ENCODE data around the gene C17orf100. TPM values are rescaled to one million over a fixed set of nuclear protein-coding genes. Genes with fewer than 3 reads are reported as not detected.

Gene C17orf100
- 1.6 TPM for total RNA-seq

DNA sequence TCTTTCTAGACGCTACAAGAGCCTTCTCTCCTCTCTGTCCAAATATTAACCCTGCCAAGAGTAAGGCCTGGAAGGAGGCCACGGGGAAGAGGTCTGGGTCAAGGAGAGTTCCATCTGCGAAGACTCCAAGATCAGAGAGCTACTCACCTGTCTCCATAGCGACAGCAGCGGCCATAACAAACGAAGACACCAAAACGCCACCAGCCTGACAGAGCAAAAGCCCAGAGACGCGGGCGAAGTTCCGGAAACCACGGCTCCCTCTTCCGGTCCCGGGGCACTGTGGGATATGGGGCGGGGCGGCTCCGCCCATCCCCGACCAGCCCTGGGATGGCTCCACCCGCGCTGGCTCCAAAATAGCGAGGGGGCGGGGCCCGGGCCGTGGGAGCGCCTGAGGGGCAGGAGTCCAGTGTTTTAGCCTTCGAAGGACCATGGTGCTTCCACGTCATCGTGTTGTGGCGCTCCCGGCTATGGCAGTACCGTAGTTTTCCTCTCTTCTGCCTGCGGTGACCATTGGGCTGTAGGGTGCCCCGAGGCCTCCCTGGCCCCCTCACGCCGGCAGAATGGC is at the start of gene C17orf100, which contains the start of gene MED31:
Gene C17orf100, plus strand, starts transcription at position 409 of the 565 bp plus-strand sequence. Its CDS starts 152 bp downstream, at position 561.
Gene MED31, minus strand, starts transcription at position 252 of the 565 bp plus-strand sequence. Its CDS starts 77 bp downstream, at position 175.
- DNase-seq (ENCODE audit: low read depth in 2 of 3, low spot score in 2 of 3): peak; percentile 81 to 97 (median 93)

DNA sequence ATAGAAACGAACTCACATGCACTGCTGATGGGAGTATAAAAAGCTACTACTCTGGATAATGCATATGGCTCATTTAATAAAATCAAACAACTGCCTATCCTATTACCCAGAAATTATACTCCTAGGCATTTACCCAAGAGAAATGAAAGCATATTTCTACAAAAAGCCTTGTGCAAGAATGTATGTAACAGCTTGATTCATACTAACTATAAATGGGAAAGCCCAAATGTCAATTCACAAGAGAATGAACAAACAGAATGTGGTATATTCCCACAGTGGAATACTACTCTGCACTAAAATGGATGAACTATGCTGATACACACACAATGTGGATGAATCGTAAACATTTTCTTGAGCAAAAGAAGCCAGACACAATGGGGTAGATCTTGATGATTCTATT is 49.4 kb upstream of the C17orf100 start:
- DNase-seq (ENCODE audit: low read depth in 2 of 3, low spot score in 2 of 3): no peak

GRCh38 chr17:6603744-6604325 is 47.7 kb upstream of the C17orf100 start:
- no peak for DNase-seq (ENCODE audit: low read depth in 2 of 3, low spot score in 2 of 3)

GRCh38 chr17:6605142-6605541 is 46.4 kb upstream of the C17orf100 start:
- DNase-seq (ENCODE audit: low read depth in 2 of 3, low spot score in 2 of 3): no peak

GRCh38 chr17:6608321-6608720 is 43.2 kb upstream of the C17orf100 start:
- no peak for DNase-seq (ENCODE audit: low read depth in 2 of 3, low spot score in 2 of 3)

DNA sequence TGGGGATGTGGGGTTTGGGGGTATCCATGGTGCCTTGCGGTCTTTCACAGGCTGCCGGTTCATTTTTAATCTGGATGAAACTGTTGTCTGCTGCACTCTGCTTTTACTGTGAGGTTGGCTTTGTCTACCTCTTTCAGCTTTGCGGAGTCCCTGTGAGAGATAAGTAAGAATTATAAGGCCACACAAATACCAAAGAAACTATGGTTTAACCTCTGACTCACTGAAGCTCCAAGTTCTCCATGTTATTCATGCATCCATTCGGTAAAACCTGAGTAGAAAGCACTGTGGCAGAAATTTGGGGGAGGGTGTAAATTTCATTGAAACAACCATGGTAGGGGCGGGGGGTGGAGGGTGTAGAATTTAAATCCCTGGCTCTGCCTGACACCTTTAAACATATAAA is 41.6 kb upstream of the C17orf100 start:
- DNase-seq (ENCODE audit: low read depth in 2 of 3, low spot score in 2 of 3): no peak

- DNase-seq (ENCODE audit: low read depth in 2 of 3, low spot score in 2 of 3): no peak
Observed at GRCh38 chr17:6611231-6611630, 40.3 kb upstream of the C17orf100 start.

- no peak for DNase-seq (ENCODE audit: low read depth in 2 of 3, low spot score in 2 of 3)
Observed at GRCh38 chr17:6623941-6624340, 27.6 kb upstream of the C17orf100 start.

GRCh38 chr17:6626616-6627015 is 24.9 kb upstream of the C17orf100 start:
- no peak for DNase-seq (ENCODE audit: low read depth in 2 of 3, low spot score in 2 of 3)

GRCh38 chr17:6627019-6627418 is 24.5 kb upstream of the C17orf100 start:
- DNase-seq (ENCODE audit: low read depth in 2 of 3, low spot score in 2 of 3): no peak

DNA sequence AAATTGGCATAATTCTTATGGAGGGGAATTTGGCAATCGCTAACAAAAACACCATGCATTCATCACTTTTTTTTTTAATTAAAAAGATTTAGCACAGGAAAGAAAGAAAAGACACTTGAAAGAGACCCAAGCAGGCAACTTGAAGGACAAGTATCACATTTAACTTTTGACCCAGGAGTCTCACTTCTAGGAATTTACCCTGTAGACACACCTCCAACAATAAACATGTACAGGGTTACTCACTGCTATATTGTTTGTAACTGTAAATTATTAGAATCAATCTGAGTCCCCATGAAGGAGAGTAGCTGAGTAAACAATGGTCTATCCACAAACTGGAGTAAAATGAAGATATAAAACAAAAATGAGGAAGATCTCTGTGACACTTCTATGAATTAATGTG is 21.2 kb upstream of the C17orf100 start:
- DNase-seq (ENCODE audit: low read depth in 2 of 3, low spot score in 2 of 3): no peak

- DNase-seq (ENCODE audit: low read depth in 2 of 3, low spot score in 2 of 3): no peak
Observed at GRCh38 chr17:6632530-6632929, 19.0 kb upstream of the C17orf100 start.

DNA sequence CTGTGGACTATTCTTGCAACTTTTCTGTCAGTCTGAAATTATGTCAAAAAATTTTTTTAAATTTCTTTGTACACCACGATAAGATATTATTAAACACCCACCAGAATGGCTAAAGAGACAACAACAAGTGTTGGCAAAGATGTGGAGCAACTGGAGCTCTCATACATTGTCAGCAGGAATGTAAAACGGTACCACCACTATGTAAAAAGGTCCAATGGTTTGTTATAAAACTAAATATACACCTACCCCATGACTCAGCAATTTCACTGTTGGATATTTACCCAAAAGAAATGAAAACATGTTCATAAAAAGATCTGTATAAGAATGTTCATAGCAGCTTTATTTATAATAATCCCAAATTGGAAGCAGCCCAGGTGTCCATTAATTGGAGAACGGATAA is 18.3 kb upstream of the C17orf100 start:
- no peak for DNase-seq (ENCODE audit: low read depth in 2 of 3, low spot score in 2 of 3)

DNA sequence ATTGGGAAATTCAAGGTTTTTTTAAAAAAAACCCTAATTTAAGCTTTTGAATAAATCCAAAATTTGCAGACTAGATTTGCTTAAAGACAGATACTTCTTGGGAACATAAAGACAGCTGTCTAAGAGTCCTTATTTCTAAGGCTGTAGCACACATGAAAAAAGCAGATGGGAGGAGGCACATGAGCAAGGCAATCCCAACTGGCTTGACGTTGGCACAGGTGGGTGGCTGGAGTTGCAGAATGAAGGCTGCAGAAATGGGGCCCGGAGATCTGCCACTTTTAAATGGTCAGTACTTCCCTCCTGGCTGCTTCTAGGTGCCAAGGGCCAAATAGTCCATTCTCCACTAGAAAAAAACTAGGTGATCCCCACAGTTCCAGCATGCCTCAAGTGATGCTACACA is 15.5 kb upstream of the C17orf100 start:
- DNase-seq (ENCODE audit: low read depth in 2 of 3, low spot score in 2 of 3): no peak

DNA sequence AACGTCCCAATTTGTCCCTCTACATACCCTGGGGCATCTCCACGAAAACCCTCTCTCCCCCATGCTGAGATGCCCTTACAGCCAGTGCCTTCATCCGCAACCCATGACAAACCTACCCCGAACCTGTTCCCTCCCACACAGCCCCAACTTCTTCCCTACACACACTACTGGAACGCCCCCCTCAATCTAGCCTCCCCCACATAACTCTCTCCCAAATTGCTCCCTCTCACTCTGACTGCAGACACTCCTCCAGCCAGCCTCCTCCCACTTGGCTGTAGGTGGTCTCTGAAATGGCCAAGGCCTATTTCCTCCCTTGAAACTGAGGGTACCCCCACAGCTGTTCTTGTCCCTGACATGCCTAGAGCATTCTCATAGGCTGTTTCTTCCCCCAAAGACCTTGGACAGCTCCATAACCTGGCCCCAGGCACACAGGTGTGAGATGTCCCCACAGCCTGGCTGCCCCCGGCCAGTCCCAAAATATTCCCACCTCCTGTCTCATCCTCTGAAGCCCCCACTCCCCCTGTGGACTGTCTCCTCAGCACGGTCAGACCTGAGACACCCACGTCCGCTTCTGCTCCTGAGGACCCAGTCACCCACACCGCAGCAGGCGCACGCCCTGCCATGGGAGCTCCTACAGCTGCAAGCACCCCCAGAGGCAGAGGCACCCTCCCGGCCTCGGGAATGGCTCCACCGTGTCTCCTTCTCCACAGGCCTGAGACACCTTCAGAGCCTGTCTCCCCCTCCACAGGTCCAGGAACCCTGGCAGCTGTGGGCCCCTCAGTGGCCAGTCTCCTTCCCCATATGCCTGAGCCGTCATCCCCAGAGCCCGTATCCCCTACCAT is 14.7 kb upstream of the C17orf100 start:
- no peak for DNase-seq (ENCODE audit: low read depth in 2 of 3, low spot score in 2 of 3)

GRCh38 chr17:6637458-6637840 is 14.1 kb upstream of the C17orf100 start:
- DNase-seq (ENCODE audit: low read depth in 2 of 3, low spot score in 2 of 3): no peak

GRCh38 chr17:6638046-6638908 is 13.3 kb upstream of the C17orf100 start:
- DNase-seq (ENCODE audit: low read depth in 2 of 3, low spot score in 2 of 3): no peak

- no peak for DNase-seq (ENCODE audit: low read depth in 2 of 3, low spot score in 2 of 3)
Observed at GRCh38 chr17:6639014-6639585, 12.5 kb upstream of the C17orf100 start.

GRCh38 chr17:6639586-6640535 is 11.7 kb upstream of the C17orf100 start:
- peak in 1 of 3 donors; percentile 44 for DNase-seq (ENCODE audit: low read depth in 2 of 3, low spot score in 2 of 3)

Measured in hematopoietic multipotent progenitor cell (in vitro differentiated cells).